Ascending aorta (tissue), 2 donors: ENCODE data around the gene GALNT17. TPM values are rescaled to one million over a fixed set of nuclear protein-coding genes. Genes with fewer than 3 reads are reported as not detected.
"Not testable (repeated sequence)": the region's sequence is repeated elsewhere in the genome, so short reads cannot be mapped to it uniquely, and the experiment has no call there.

ENCODE experiments used
- DNase-seq, 2 donors: peaks; one replicate each; pipeline ENCODE4 v3.0.0-alpha.2; 2019; ENCODE audit warnings: low spot score in 2 of 2
- H3K27ac ChIP-seq, 2 donors: fragments of 200-600 bp; sonication (generic); one replicate each; pipeline ENCODE4 v1.5.1; 2016 to 2017; ENCODE audit warnings: mild to moderate bottlenecking in 1 of 2
- H3K27me3 ChIP-seq: fragments of 200-600 bp; sonication (generic); one replicate; pipeline ENCODE4 v1.5.1; 2017
- H3K36me3 ChIP-seq, 2 donors: fragments of 200-600 bp; sonication (generic); one replicate each; pipeline ENCODE4 v1.5.1; 2016
- H3K4me1 ChIP-seq, 2 donors: fragments of 200-600 bp; sonication (generic); one replicate each; pipeline ENCODE4 v1.5.1; 2016 to 2017; ENCODE audit warnings: mild to moderate bottlenecking in 1 of 2
- H3K4me3 ChIP-seq, 2 donors: fragments of 200-600 bp; sonication (generic); one replicate each; pipeline ENCODE4 v1.5.1; 2016 to 2017; ENCODE audit warnings: mild to moderate bottlenecking in 1 of 2
- H3K9me3 ChIP-seq, 2 donors: fragments of 200-600 bp; sonication (generic); one replicate each; pipeline ENCODE4 v1.5.1; 2016
- intact Hi-C: fragments of 100-400 bp; cut with DNase I; formaldehyde crosslinking; loops from one replicate; pipeline ENCODE4 v1.15.1; 2023
- total RNA-seq: library from RNA; depleted of rRNA; stranded (reverse); fragments of >200 nt; gene quantifications from one replicate; pipeline ENCODE4 v1.1.0, GENCODE V29; 2016
- TF ChIP-seq, protein P1 (sequence below), 3 experiments: fragments of 200-600 bp in 2 of 3; fragments of 450-650 bp in 1 of 3; sonication (generic) in 2 of 3; IDR thresholded peaks; one replicate each; pipeline ENCODE4 v1.5.1; 2016 to 2019; ENCODE audit warnings: antibody characterized with exemption in 3 of 3, mild to moderate bottlenecking in 1 of 3, moderate library complexity in 1 of 3

Gene GALNT17
- total RNA-seq, 1 donor from 2014 or later: 29.8 TPM

DNA sequence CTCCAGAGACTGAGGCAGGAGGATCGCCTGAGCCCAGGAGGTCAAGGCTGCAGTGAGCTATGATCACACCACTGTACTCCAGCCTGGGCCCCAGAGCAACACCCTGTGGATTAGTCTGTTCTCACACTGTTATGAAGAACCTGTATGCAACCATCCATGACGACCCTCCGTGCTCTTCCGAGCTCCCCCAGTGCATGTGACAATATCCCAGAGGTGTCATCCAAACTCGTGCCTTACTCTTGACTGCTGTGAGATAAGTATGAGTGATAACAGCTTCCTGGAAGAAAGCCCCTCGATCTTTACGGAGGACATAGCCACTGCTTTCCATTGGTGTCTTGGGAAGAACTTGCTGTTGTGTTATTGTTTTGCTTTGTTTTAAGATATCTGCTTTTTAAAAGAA, 591.9 kb downstream of the GALNT17 start:
- intact Hi-C loops: no loop called here
- Histone ChIP-seq H3K27me3 (no peaks in the 10 kb centered on the region), H3K27ac (no peak overlapping the region), H3K4me3 (no peak overlapping the region), H3K36me3 (no peaks in the 10 kb centered on the region), H3K4me1 (no peaks in the 10 kb centered on the region), H3K9me3 (peaks cover 0 to 3% of the 10 kb centered on the region in 2 donors)
- no peak for DNase-seq
- TF ChIP-seq, protein P1, sequence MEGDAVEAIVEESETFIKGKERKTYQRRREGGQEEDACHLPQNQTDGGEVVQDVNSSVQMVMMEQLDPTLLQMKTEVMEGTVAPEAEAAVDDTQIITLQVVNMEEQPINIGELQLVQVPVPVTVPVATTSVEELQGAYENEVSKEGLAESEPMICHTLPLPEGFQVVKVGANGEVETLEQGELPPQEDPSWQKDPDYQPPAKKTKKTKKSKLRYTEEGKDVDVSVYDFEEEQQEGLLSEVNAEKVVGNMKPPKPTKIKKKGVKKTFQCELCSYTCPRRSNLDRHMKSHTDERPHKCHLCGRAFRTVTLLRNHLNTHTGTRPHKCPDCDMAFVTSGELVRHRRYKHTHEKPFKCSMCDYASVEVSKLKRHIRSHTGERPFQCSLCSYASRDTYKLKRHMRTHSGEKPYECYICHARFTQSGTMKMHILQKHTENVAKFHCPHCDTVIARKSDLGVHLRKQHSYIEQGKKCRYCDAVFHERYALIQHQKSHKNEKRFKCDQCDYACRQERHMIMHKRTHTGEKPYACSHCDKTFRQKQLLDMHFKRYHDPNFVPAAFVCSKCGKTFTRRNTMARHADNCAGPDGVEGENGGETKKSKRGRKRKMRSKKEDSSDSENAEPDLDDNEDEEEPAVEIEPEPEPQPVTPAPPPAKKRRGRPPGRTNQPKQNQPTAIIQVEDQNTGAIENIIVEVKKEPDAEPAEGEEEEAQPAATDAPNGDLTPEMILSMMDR (IDR thresholded peaks at IDR 0.05): no peak

DNA sequence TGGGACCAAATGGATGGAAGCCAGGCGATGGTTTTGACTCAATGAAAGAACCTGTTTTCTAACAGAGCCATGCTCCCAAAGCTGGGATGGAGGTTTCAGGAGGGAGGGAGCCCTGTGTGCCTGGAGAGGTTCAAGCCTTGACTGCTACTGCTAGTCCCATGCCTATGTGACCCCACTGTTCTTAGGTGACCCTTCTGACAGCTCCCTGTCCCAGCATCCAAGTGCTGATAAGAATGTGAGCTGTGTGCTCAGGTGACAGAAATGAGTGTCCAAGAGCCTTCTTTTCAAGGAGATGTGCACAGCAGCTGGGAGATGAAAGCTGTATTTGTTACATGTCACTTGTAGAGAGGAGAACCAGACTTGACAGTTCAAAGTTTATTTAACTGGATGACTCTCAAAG, 595.4 kb downstream of the GALNT17 start:
- Histone ChIP-seq H3K4me3 (no peak overlapping the region), H3K27me3 (no peaks in the 10 kb centered on the region), H3K36me3 (no peaks in the 10 kb centered on the region), H3K27ac (no peak overlapping the region), H3K4me1 (no peaks in the 10 kb centered on the region), H3K9me3 (peaks cover 0 to 3% of the 10 kb centered on the region in 2 donors)
- intact Hi-C loops: no loop called here
- DNase-seq: no peak
- TF ChIP-seq, protein P1 (IDR thresholded peaks at IDR 0.05): no peak

DNA sequence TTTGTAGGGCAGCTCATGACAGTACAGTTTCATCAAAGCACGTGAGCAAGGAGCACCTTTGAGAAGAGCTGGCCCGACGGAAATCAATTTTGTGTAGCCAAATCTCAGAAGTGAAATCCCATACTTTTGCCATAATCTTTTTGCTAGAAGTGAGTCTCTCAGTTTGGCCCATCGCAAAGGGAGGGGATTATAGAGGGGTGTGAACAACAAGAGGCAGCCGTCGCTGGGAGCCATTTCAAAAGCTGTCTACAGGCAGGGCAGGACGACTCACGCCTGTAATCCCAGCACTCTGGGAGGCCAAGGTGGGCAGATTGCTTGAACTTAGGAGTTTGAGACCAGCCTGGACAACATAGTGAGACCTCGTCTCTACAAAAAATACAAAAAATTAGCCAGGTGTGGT, 599.8 kb downstream of the GALNT17 start:
- Histone ChIP-seq H3K9me3 (peaks cover 0 to 3% of the 10 kb centered on the region in 2 donors), H3K4me3 (no peak overlapping the region), H3K27ac (no peak overlapping the region), H3K27me3 (no peaks in the 10 kb centered on the region), H3K36me3 (no peaks in the 10 kb centered on the region), H3K4me1 (no peaks in the 10 kb centered on the region)
- TF ChIP-seq, protein P1 (IDR thresholded peaks at IDR 0.05): no peak
- no peak for DNase-seq
- intact Hi-C loops: loop anchor here (5.0 to 10.0 kb wide), 5 partner anchors 187 to 599 kb away; partner anchors contain the start of gene GALNT17

DNA sequence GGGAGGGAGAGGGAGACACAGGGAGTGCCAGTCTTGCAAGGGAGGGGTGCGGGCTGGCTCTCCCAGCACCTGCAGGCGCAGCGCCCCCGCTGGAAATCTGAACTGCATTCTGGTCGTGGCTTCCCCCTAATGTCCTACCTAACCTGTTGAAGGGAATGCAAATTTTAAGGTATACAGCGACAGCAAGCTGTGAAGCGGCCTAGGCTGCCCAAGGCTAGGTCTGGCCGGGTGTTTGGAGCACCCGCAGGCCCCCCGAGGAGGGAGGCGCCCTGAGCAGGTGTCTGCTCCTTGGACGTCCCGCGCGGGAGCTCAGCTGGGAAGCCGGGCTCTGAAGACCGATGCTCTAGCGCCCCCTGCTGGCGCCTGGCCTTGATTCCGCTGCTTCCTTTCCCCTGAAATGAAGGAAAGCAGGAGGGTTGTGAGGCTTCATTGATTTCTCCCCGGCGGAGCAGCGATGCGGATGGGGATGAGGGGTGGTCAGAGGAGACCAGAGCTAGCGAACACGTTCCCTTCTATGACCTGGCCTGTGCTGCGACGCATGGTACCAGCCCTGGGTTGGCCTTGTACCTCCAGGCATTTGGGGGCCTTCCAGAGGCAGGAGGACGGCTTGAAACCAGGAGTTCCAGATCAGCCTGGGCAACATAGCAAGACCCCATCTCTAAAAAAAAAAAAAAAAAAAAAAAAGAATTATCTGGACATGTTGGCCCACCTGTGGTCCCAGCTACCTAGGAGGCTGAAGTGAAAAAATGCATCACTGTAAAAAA, 601.3 kb downstream of the GALNT17 start:
- no peaks in the 10 kb centered on the region for H3K36me3 ChIP-seq
- TF ChIP-seq, protein P1 (IDR thresholded peaks at IDR 0.05): peak; percentile 79 to 92 (median 87)
- peak in 1 of 2 donors; percentile 78 for DNase-seq
- H3K27me3 ChIP-seq: no peaks in the 10 kb centered on the region
- intact Hi-C loops: loop anchor here (1.0 to 10.0 kb wide), 7 partner anchors 188 to 904 kb away; partner anchors contain the start of gene GALNT17
- peak overlapping the region in 1 of 2 donors; percentile 43 for H3K4me3 ChIP-seq
- peaks cover 0 to 3% of the 10 kb centered on the region in 2 donors for H3K9me3 ChIP-seq
- H3K4me1 ChIP-seq: no peaks in the 10 kb centered on the region
- H3K27ac ChIP-seq: no peak overlapping the region

DNA sequence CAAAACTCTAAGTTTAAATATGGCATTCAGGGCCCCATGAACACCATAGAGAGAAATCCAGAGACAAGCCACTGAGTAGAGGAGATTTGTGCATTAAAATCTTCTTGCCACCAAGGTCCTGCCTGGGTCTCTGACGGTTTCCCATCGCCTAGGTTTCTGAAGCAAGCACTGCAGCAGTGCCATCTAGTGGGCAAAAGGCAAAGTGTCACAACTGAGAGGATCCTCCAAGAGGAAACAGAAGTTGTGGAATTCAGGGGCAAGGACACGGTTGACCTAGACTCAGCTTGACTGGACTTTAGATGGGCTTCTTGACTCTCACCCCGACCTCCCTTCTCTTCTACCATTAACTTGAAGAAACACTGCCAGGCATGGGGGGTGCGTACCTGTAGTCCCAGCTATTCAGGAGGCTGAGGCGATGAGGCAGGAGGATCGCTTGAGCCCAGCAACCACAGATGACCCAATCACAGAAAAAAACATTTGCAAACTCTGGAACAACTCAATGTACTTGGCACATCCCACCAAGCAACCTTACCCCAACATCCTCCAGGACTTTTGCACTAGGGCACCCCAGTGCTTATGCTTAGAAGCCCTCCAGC, 604.1 kb downstream of the GALNT17 start:
- intact Hi-C loops: loop anchor here (10.0 kb wide), 3 partner anchors 191 to 311 kb away; no protein-coding TSS in a partner anchor
- H3K27ac ChIP-seq: no peak overlapping the region
- TF ChIP-seq, protein P1 (IDR thresholded peaks at IDR 0.05): peak; percentile 54 to 91 (median 78)
- peak in 1 of 2 donors; percentile 74 for DNase-seq
- H3K4me1 ChIP-seq: no peaks in the 10 kb centered on the region
- no peaks in the 10 kb centered on the region for H3K9me3 ChIP-seq
- H3K27me3 ChIP-seq: no peaks in the 10 kb centered on the region
- H3K36me3 ChIP-seq: no peaks in the 10 kb centered on the region
- no peak overlapping the region for H3K4me3 ChIP-seq

DNA sequence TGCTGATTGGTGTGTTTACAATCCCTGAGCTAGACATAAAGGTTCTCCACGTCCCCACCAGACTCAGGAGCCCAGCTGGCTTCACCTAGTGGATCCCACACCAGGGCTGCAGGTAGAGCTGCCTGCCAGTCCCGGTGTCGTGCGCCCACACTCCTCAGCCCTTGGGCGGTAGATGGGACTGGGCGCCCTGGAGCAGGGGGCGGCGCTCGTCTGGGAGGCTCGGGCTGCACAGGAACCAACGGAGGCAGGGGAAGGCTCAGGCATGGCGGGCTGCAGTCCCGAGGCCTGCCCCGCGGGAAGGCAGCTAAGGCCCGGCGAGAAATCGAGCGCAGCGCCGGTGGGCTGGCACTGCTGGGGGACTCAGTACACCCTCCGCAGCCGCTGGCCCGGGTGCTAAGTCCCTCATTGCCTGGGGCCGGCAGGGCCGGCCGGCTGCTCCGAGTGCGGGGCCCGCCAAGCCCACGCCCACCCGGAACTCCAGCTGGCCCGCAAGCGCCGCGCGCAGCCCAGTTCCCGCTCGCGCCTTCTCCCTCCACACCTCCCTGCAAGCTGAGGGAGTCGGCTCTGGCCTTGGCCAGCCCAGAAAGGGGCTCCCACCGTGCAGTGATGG, 606.1 kb downstream of the GALNT17 start:
- not testable (repeated sequence) for H3K4me3 ChIP-seq, H3K4me1 ChIP-seq, H3K27ac ChIP-seq, H3K36me3 ChIP-seq, DNase-seq, H3K9me3 ChIP-seq, H3K27me3 ChIP-seq
- intact Hi-C loops: loop anchor here (10.0 kb wide), 3 partner anchors 193 to 313 kb away; no protein-coding TSS in a partner anchor
